Measurements from ENCODE around the gene GAL3ST2.
"Not testable (repeated sequence)": the region's sequence is repeated elsewhere in the genome, so short reads cannot be mapped to it uniquely, and the experiment has no call there.

GAL3ST2 gene

GRCh38 chr2:241795021-241795999 is 18.7 kb downstream of the GAL3ST2 start:
- DNase-seq: no peak

GRCh38 chr2:241796209-241796608 is 19.6 kb downstream of the GAL3ST2 start:
- DNase-seq: no peak

GRCh38 chr2:241796610-241797138 is 20.1 kb downstream of the GAL3ST2 start:
- no peak for DNase-seq

GRCh38 chr2:241797441-241798080 is 20.9 kb downstream of the GAL3ST2 start:
- DNase-seq: no peak

GRCh38 chr2:241798081-241798630 is 21.5 kb downstream of the GAL3ST2 start:
- no peak for DNase-seq

- DNase-seq: no peak
Measured at GRCh38 chr2:241798631-241799521, 22.3 kb downstream of the GAL3ST2 start.

GRCh38 chr2:241799522-241800197 is 23.0 kb downstream of the GAL3ST2 start:
- DNase-seq: no peak

GRCh38 chr2:241800198-241800903 is 23.7 kb downstream of the GAL3ST2 start:
- DNase-seq: not testable (repeated sequence)

- DNase-seq: no peak
Measured at GRCh38 chr2:241801611-241802420, 25.2 kb downstream of the GAL3ST2 start.

- DNase-seq: no peak
Measured at GRCh38 chr2:241802421-241803318, 26.0 kb downstream of the GAL3ST2 start.

- DNase-seq: peak; percentile 39
Measured at GRCh38 chr2:241803387-241804325, 27.0 kb downstream of the GAL3ST2 start.

GRCh38 chr2:241804326-241805229 is 28.0 kb downstream of the GAL3ST2 start:
- no peak for DNase-seq

- not testable (repeated sequence) for DNase-seq
Measured at GRCh38 chr2:241806217-241806616, 29.6 kb downstream of the GAL3ST2 start.

- no peak for DNase-seq
Measured at GRCh38 chr2:241808051-241808720, 31.6 kb downstream of the GAL3ST2 start.

- DNase-seq: no peak
Measured at GRCh38 chr2:241808721-241809382, 32.2 kb downstream of the GAL3ST2 start, which contains the start of gene NEU4. NEU4 (plus strand) TSS chr2:241809193; CDS start chr2:241814485, 5,292 bp downstream.
